Measurements from ENCODE around the gene PDK4.

DNA sequence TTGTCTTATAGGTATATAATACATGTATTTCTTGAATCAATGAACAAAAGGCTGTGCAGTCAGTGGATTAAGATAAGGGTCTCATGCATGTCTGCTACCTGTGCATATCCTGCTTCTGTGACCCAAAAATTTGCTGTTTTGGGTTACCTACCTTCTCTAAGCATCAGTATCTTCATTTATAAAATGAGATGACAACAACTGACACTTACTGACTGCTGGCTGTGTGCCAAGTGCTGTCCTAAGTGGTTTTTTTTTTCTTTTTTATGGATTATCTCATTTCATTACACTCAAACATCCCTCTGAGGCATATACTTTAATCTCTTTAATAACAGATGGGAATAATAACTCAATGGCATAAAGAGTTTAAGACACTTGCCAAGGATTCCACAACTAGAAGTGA lies 2.1 kb downstream of the PDK4 start:
- TF ChIP-seq CTCF (IDR thresholded peaks at IDR 0.05; ENCODE audit: borderline replicate concordance, extremely low read depth, low read length, poor library complexity, severe bottlenecking) (no peak), EZH2 (IDR thresholded peaks at IDR 0.05; ENCODE audit: borderline replicate concordance, low read depth, low read length, severe bottlenecking) (no peak)
